Measurements from ENCODE around the gene MATCAP1.

Gene MATCAP1

GRCh38 chr16:67177743-67178699, 5.7 kb downstream of the MATCAP1 start:
- TF ChIP-seq, protein P1, sequence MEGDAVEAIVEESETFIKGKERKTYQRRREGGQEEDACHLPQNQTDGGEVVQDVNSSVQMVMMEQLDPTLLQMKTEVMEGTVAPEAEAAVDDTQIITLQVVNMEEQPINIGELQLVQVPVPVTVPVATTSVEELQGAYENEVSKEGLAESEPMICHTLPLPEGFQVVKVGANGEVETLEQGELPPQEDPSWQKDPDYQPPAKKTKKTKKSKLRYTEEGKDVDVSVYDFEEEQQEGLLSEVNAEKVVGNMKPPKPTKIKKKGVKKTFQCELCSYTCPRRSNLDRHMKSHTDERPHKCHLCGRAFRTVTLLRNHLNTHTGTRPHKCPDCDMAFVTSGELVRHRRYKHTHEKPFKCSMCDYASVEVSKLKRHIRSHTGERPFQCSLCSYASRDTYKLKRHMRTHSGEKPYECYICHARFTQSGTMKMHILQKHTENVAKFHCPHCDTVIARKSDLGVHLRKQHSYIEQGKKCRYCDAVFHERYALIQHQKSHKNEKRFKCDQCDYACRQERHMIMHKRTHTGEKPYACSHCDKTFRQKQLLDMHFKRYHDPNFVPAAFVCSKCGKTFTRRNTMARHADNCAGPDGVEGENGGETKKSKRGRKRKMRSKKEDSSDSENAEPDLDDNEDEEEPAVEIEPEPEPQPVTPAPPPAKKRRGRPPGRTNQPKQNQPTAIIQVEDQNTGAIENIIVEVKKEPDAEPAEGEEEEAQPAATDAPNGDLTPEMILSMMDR (IDR thresholded peaks at IDR 0.05; ENCODE audit: low read depth, low read length), result no peak
- no peak overlapping the region for H3K4me3 ChIP-seq (ENCODE audit: low read depth, low read length)

DNA sequence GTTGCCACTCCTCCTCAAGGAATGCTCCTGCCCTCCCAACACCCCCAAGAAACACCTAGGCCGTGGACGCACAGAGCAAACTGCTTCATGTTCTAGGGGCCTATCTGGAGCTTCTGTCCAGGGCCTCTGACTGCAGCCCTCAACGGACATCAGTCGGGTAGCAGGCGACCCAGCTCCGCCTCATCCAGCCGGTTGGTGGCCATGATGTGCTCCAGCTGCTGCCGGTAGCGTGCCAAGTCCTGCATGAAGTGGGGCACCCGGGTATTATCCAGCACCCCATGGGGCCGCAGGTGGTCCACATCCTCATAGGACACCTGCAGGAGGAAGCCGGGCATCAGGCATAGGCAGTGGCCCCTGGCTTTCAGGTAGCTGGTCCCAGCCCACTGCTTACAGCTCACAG, 7.1 kb downstream of the MATCAP1 start:
- H3K4me3 ChIP-seq (ENCODE audit: low read depth, low read length), result no peak overlapping the region
- TF ChIP-seq, protein P1 (IDR thresholded peaks at IDR 0.05; ENCODE audit: low read depth, low read length), result no peak

DNA sequence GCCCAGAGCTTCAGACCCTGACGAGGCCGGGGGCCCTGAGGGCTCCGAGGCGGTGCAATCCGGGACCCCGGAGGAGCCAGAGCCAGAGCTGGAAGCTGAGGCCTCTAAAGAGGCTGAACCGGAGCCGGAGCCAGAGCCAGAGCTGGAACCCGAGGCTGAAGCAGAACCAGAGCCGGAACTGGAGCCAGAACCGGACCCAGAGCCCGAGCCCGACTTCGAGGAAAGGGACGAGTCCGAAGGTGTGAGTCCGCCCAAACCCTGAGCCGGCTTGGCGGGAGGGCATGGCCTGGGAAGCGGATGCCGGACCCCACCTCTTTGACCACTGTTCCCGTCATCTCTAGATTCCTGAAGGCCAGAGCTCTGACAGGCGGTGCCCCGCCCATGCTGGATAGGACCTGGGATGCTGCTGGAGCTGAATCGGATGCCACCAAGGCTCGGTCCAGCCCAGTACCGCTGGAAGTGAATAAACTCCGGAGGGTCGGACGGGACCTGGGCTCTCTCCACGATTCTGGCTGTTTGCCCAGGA, 9.0 kb downstream of the MATCAP1 start:
- peak overlapping the region; percentile 57 for H3K4me3 ChIP-seq (ENCODE audit: low read depth, low read length)

GRCh38 chr16:67173808-67174705, 9.7 kb downstream of the MATCAP1 start:
- TF ChIP-seq, protein P1 (IDR thresholded peaks at IDR 0.05; ENCODE audit: low read depth, low read length), result peak; percentile 21; the same call in 1 of the 2 replicates
- peak overlapping the region; percentile 57 for H3K4me3 ChIP-seq (ENCODE audit: low read depth, low read length)

More for the DNA sequence above, 9.0 kb downstream of the MATCAP1 start:
- TF ChIP-seq, protein P1 (IDR thresholded peaks at IDR 0.05; ENCODE audit: low read depth, low read length), result no peak

GRCh38 chr16:67173323-67173722, 10.4 kb downstream of the MATCAP1 start:
- TF ChIP-seq, protein P1 (IDR thresholded peaks at IDR 0.05; ENCODE audit: low read depth, low read length), result no peak
- no peak overlapping the region; the same call in 1 of the 2 replicates for H3K4me3 ChIP-seq (ENCODE audit: low read depth, low read length)

DNA sequence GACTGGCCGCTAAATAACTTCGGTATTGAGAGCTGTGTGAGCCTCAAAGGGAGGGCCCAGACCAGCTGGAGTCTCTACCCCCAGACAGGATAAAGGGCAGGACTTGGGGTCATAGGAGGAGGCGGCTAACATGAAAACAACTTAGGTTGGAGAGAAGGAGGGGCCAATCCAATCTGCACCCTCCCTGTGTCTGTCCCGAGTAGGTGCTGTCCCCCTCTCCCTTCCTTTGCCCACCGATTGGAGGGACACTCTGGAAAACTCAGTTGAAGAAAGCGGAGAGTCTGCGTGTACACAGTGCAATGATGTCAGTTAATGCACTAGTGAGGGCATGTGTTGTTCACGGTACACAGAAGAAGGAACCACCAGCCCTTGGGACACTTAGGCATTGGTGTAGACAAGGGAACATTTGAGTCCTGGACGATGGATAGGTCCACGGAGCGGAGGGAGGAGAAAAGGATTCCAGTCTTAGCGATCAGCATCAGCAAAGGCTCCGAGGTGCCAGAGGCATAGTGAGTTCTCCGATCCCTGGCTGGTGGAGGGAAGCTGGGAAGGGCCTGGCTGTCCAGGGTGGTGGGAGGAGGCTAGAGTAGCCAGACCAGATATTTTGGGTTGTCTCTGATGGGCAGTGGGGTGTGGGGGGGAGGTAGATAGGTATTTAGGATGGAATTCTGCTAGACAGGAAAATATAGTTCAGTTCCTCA, 12.7 kb downstream of the MATCAP1 start:
- TF ChIP-seq, protein P1 (IDR thresholded peaks at IDR 0.05; ENCODE audit: low read depth, low read length), result no peak
- H3K4me3 ChIP-seq (ENCODE audit: low read depth, low read length), result peak overlapping the region; percentile 53

Data from WI38 (cell line).